Uterus (tissue), 2 donors: ENCODE results near the gene FAM32A.

Source experiments
- POLR2A ChIP-seq, 2 donors: fragments of 450-650 bp; IDR thresholded peaks; one replicate each; pipeline ENCODE4 v1.6.1; 2016; ENCODE audit warnings: antibody characterized with exemption in 2 of 2, mild to moderate bottlenecking in 1 of 2, moderate library complexity in 1 of 2
- TF ChIP-seq, protein P1 (sequence below), 4 experiments: fragments of 200-600 bp in 2 of 4; fragments of 450-650 bp in 2 of 4; sonication (generic) in 2 of 4; IDR thresholded peaks; one replicate each; pipeline ENCODE4 v1.5.1; 2016 to 2019; ENCODE audit warnings: antibody characterized with exemption in 4 of 4, mild to moderate bottlenecking in 2 of 4, moderate library complexity in 1 of 4

DNA sequence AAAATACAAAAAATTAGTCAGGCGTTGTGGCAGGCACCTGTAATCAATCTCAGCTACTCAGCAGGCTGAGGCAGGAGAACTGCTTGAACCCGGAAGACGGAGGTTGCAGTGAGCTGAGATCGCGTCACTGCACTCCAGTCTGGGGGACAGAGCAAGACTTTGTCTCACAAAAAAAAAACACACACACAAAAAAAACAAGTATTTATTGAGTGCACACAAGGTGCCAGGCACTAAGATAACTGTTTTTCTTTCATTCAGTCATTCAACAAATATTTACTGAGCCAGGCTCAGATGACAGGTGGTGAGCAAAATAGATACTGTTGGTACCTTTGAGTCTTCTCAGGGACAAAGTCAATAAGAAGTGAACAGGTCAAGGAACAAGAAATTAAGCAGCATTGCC lies 18.2 kb upstream of the FAM32A start:
- TF ChIP-seq, protein P1, sequence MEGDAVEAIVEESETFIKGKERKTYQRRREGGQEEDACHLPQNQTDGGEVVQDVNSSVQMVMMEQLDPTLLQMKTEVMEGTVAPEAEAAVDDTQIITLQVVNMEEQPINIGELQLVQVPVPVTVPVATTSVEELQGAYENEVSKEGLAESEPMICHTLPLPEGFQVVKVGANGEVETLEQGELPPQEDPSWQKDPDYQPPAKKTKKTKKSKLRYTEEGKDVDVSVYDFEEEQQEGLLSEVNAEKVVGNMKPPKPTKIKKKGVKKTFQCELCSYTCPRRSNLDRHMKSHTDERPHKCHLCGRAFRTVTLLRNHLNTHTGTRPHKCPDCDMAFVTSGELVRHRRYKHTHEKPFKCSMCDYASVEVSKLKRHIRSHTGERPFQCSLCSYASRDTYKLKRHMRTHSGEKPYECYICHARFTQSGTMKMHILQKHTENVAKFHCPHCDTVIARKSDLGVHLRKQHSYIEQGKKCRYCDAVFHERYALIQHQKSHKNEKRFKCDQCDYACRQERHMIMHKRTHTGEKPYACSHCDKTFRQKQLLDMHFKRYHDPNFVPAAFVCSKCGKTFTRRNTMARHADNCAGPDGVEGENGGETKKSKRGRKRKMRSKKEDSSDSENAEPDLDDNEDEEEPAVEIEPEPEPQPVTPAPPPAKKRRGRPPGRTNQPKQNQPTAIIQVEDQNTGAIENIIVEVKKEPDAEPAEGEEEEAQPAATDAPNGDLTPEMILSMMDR (IDR thresholded peaks at IDR 0.05), result no peak
- TF ChIP-seq POLR2A (IDR thresholded peaks at IDR 0.05), result no peak
